ENCODE data around the gene POLE2.
A peak's percentile ranks its signal among the peaks of the same experiment; 100 is the strongest.
"Not testable (repeated sequence)": the region's sequence is repeated elsewhere in the genome, so short reads cannot be mapped to it uniquely, and the experiment has no call there.

Gene POLE2

GRCh38 chr14:49619273-49619672, 68.7 kb downstream of the POLE2 start:
- DNase-seq (ENCODE audit: low spot score), result not testable (repeated sequence)

- no peak for DNase-seq (ENCODE audit: low spot score)
Observed at GRCh38 chr14:49617852-49618519, 70.0 kb downstream of the POLE2 start.

- DNase-seq (ENCODE audit: low spot score), result no peak
Observed at GRCh38 chr14:49615776-49616175, 72.2 kb downstream of the POLE2 start.

- DNase-seq (ENCODE audit: low spot score), result no peak
Observed at GRCh38 chr14:49614196-49614595, 73.8 kb downstream of the POLE2 start.

GRCh38 chr14:49612671-49613070, 75.3 kb downstream of the POLE2 start:
- DNase-seq (ENCODE audit: low spot score), result no peak

GRCh38 chr14:49612251-49612650, 75.8 kb downstream of the POLE2 start:
- no peak for DNase-seq (ENCODE audit: low spot score)

- DNase-seq (ENCODE audit: low spot score), result no peak
Observed at GRCh38 chr14:49607583-49607982, 80.4 kb downstream of the POLE2 start.

GRCh38 chr14:49598485-49599300, 89.3 kb downstream of the POLE2 start, which contains the start of gene LRR1:
Gene LRR1, plus strand, starts transcription at chr14:49598940. Its CDS starts 81 bp downstream, at chr14:49599021.
- peak; percentile 56 for DNase-seq (ENCODE audit: low spot score)

- DNase-seq (ENCODE audit: low spot score), result no peak
Observed at GRCh38 chr14:49598189-49598484, 89.9 kb downstream of the POLE2 start.

GRCh38 chr14:49594347-49595091, 93.5 kb downstream of the POLE2 start:
- no peak for DNase-seq (ENCODE audit: low spot score)

Measured in HuH-7.5 (cell line).